HG03135 (cell line): Measurements from ENCODE around the gene SIRPB2.

Source experiments
- ATAC-seq: cut with Tn5 transposase; IDR thresholded peaks from one replicate; pipeline ENCODE4 v1.9.1; 2021; ENCODE audit warnings: mild to moderate bottlenecking, moderate library complexity; ENCODE audit not compliant: unreplicated experiment

Gene SIRPB2

DNA sequence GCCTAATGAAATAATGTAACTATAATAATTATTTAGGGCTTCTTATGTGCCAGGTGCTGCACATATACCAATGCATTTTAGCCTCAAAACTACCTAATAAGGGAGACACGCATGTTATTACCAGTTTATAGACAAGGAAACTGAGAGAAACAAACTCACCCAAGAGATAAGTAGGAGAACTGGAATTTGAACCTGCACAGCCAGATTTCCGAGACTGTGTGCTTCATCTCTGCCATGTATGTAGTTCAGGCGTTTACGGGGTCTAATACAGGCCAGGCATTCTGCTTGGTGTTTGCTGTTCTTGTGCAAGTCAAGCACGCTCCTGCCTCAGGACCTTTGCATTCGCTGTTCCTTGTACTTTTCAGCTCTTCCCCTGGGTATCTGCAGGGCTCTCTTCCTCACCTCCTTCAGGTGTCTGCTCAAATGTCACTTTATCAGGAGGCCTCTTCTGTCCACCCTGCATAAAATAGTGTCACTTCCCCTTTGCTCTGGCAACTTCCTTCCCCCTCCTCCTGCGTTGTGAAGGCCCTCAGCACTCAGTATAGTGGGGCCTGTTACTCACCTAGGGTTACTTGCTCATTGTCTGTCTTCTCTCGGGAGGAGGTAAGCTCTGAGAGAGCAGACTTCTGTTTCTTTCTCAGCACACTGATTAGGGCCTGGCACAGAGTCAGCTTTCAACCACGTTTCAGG is 18.5 kb downstream of the SIRPB2 start:
- no peak for ATAC-seq

- ATAC-seq: no peak
These were observed 20.0 kb downstream of the SIRPB2 start for GRCh38 chr20:1471242-1471641.

DNA sequence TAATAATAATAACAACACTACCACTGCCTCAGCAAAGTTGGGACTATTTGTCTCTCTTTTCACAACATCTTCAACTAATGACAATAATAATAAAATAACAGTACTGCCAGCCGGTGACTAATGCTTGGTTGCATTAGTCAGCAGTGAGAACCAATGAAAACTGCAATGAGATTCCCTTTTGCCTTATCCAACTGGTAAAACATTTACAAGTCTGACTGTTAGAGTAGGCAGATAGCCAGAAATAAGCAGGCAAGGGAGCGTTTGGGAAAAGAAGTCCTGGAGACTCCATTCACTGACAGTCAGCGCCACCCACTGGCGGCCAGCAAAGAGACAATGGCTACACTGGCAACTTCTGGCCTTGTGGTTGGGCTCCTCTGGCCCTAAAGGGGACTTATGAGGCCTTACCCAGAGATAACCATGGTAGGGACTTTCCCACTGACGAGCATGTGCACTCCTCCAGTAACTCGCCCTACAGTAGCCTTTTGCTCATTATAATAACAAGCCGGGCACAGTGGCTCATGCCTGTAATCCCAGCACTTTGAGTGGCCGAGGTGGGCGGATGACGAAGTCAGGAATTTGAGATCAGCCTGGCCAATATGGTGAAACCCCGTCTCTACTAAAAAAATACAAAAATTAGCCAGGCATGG is 21.2 kb downstream of the SIRPB2 start:
- ATAC-seq: no peak

GRCh38 chr20:1469306-1469905 is 21.8 kb downstream of the SIRPB2 start:
- ATAC-seq: no peak

- no peak for ATAC-seq
These were observed 23.0 kb downstream of the SIRPB2 start for GRCh38 chr20:1468117-1468624.

GRCh38 chr20:1467355-1468116 is 23.7 kb downstream of the SIRPB2 start:
- ATAC-seq: no peak

GRCh38 chr20:1467082-1467354 is 24.2 kb downstream of the SIRPB2 start:
- ATAC-seq: no peak

- peak; percentile 83 for ATAC-seq
These were observed 24.8 kb downstream of the SIRPB2 start, which contains the start of gene NSFL1C for GRCh38 chr20:1466211-1467081. NSFL1C (minus strand) TSS chr20:1466849; CDS start chr20:1466824, 25 bp downstream.

- ATAC-seq: no peak
These were observed 25.6 kb downstream of the SIRPB2 start for GRCh38 chr20:1465470-1466210.

GRCh38 chr20:1463971-1464570 is 27.1 kb downstream of the SIRPB2 start:
- no peak for ATAC-seq

- ATAC-seq: no peak
These were observed 28.4 kb downstream of the SIRPB2 start for GRCh38 chr20:1462834-1463233.

DNA sequence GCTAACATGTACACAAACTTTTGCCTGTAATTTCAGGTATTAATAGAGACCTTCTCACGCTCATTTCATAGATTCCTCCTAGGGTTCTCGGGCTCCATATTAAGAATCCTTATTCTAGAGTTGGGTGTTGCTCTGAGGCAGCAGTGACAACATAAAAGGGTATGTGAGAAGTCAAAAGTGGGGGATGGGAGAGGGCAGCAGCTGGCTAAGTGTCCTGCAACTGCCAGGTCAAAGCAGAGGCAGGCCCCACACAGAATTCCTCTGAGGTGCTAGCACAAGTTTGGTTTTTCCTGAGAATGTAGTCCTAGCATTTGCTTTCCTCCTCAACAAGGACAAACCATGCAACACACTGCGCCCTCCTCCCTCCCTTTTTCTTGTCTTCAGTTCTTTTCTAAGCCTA is 29.2 kb downstream of the SIRPB2 start:
- ATAC-seq: no peak

GRCh38 chr20:1460275-1460674 is 30.9 kb downstream of the SIRPB2 start:
- ATAC-seq: no peak

GRCh38 chr20:1457992-1458391 is 33.2 kb downstream of the SIRPB2 start:
- no peak for ATAC-seq

- ATAC-seq: no peak
These were observed 34.9 kb downstream of the SIRPB2 start for GRCh38 chr20:1456300-1456699.

GRCh38 chr20:1450926-1451491 is 40.2 kb downstream of the SIRPB2 start:
- ATAC-seq: no peak

GRCh38 chr20:1449370-1449769 is 41.9 kb downstream of the SIRPB2 start:
- no peak for ATAC-seq

DNA sequence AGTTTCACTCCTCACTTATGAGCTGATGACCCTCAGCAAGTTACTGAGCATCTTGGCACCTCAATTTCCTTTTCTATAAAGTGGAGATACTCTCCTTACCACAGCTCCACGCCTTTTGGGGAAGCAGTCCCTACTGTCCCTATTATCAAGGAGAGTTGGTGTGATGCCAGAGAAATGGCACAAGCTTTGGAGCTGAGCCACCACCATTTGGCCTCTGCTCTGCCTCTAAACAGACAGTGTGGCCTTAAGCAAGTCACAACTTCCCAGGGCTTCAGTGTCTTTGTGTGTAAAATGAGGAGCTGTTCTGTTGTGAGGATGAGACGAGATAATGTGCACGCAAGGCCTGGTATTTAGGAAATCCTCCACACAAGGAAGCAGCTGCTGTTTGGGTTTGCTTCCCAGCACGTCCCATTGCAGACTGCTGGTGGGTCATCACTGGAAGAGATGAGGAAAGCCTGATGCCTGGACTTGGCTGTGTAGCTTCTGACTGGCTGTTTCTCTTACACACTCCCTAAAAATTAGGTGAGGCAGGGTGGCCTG is 43.1 kb downstream of the SIRPB2 start:
- no peak for ATAC-seq

DNA sequence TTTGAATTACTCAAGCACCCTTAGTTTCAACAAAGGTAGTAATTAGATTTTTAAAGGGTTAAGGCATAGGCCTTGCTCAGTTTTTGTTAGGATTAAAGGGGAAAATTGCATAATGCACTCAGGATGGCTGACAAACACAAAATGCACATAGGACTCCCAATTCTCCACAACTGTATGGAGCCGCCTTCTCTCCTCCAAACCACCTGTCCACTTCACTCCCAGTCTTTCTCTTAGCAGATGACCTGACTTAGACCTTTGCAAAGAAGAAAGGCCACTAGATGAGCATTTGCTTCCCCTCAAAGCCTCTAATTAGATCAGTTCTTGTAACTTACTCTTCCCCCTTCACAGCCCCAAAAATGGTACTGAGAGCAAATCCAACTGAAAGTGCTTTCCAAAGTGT is 44.7 kb downstream of the SIRPB2 start:
- no peak for ATAC-seq
